Measurements from ENCODE around the gene NTRK3. TPM values are rescaled to one million over a fixed set of nuclear protein-coding genes. Genes with fewer than 3 reads are reported as not detected.

Gene NTRK3
- total RNA-seq, 6 experiments from 2014 or later, result 0.35 to 0.75 (median 0.46) TPM

DNA sequence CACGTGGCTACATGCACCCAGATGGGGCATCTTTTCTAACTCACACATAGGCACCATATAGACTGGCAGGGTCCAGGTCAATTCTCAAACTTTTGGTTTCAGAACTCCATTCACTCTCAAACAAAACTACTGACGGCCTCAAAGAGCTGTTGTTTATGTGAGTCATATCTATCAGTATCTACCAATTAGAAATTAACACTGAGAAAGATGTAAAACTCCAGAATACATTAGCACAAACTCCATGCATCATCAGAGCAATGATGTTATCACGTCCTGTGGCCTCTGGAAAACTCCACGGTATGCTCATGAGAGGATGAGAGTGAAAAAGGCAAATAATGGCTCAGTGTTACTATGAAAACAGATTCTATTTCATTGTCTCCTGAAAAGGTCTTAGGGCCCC lies 116.1 kb downstream of the NTRK3 start:
- 24% methylated on average over 4 of the region's 4 CpGs for WGBS (ENCODE audit: insufficient coverage, low coverage, low lambda C conversion rate, missing lambda C conversion rate)
- Histone ChIP-seq H3K36me3 (no peaks in the 10 kb centered on the region), H3K4me3 (no peak overlapping the region), H3K27me3 (no peaks in the 10 kb centered on the region), H3K27ac (no peak overlapping the region), H3K4me1 (no peaks in the 10 kb centered on the region), H3K9me3 (no peaks in the 10 kb centered on the region)
- TF ChIP-seq, protein P1, sequence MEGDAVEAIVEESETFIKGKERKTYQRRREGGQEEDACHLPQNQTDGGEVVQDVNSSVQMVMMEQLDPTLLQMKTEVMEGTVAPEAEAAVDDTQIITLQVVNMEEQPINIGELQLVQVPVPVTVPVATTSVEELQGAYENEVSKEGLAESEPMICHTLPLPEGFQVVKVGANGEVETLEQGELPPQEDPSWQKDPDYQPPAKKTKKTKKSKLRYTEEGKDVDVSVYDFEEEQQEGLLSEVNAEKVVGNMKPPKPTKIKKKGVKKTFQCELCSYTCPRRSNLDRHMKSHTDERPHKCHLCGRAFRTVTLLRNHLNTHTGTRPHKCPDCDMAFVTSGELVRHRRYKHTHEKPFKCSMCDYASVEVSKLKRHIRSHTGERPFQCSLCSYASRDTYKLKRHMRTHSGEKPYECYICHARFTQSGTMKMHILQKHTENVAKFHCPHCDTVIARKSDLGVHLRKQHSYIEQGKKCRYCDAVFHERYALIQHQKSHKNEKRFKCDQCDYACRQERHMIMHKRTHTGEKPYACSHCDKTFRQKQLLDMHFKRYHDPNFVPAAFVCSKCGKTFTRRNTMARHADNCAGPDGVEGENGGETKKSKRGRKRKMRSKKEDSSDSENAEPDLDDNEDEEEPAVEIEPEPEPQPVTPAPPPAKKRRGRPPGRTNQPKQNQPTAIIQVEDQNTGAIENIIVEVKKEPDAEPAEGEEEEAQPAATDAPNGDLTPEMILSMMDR (IDR thresholded peaks at IDR 0.05), result no peak
- no peak for TF ChIP-seq POLR2A (IDR thresholded peaks at IDR 0.05)
- intact Hi-C loops (cut with DNase I), result no loop called here
- no peak for ATAC-seq
- DNase-seq, result no peak

DNA sequence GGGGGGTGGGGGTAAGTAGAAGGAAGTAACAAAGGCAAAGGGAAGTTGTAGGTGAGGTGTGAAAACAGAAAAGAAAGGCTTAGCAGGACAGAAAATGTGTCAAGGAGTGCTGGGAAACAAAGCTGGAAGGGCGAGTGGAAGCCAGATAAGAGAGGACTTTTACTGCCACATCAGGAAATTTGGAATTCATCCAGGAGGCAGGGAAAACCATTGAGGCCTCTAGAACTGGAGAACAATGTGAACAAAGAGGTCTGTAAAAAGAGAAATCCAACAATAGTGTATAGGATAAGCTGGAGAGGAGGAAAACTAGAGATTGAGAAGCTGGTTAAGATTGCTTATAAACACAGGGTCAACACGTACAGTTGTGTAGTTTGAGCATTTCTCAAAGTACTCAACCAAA lies 116.6 kb downstream of the NTRK3 start:
- Histone ChIP-seq H3K27ac (no peak overlapping the region), H3K36me3 (no peaks in the 10 kb centered on the region), H3K9me3 (no peaks in the 10 kb centered on the region), H3K4me3 (no peak overlapping the region), H3K4me1 (no peaks in the 10 kb centered on the region), H3K27me3 (no peaks in the 10 kb centered on the region)
- TF ChIP-seq POLR2A (IDR thresholded peaks at IDR 0.05), result no peak
- TF ChIP-seq, protein P1 (IDR thresholded peaks at IDR 0.05), result no peak
- intact Hi-C loops (cut with DNase I), result no loop called here
- ATAC-seq (no peak), DNase-seq (no peak)
- 51% methylated on average over 2 of the region's 2 CpGs for WGBS (ENCODE audit: insufficient coverage, low coverage, low lambda C conversion rate, missing lambda C conversion rate)

DNA sequence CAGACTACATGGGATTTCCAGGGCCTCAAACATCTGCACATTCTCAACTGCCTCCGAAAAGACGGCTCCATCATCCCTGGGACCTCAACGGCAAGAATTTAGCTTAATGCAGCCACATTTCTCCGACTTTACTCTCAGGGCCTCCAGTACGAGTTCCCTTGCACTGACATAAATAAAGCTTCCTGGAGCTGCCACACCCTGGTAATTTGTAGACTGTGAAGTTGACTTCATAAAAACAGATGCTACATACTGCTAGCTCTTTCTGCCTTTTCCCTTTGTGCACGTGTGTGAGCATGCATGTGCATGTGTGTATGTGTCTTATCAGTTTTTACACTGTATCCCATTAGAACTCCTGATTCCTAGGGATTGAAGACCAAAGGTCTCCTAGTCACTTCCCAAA lies 122.7 kb downstream of the NTRK3 start:
- H3K27ac ChIP-seq, result no peak overlapping the region
- H3K4me1 ChIP-seq, result no peaks in the 10 kb centered on the region
- intact Hi-C loops (cut with DNase I), result no loop called here
- 62% methylated on average over 6 of the region's 6 CpGs for WGBS (ENCODE audit: insufficient coverage, low coverage, low lambda C conversion rate, missing lambda C conversion rate)
- TF ChIP-seq, protein P1 (IDR thresholded peaks at IDR 0.05), result no peak
- no peak for TF ChIP-seq POLR2A (IDR thresholded peaks at IDR 0.05)
- H3K36me3 ChIP-seq, result no peaks in the 10 kb centered on the region
- H3K9me3 ChIP-seq, result no peaks in the 10 kb centered on the region
- H3K4me3 ChIP-seq, result no peak overlapping the region
- DNase-seq (no peak), ATAC-seq (no peak)
- H3K27me3 ChIP-seq, result no peaks in the 10 kb centered on the region

- H3K27ac ChIP-seq, result no peak overlapping the region
- no peak for TF ChIP-seq POLR2A (IDR thresholded peaks at IDR 0.05)
- TF ChIP-seq, protein P1 (IDR thresholded peaks at IDR 0.05), result no peak
- H3K36me3 ChIP-seq, result no peaks in the 10 kb centered on the region
- no peak overlapping the region for H3K4me3 ChIP-seq
- intact Hi-C loops (cut with DNase I), result no loop called here
- DNase-seq (no peak), ATAC-seq (no peak)
- H3K9me3 ChIP-seq, result no peaks in the 10 kb centered on the region
- H3K27me3 ChIP-seq, result no peaks in the 10 kb centered on the region
- 56% methylated on average over 4 of the region's 4 CpGs for WGBS (ENCODE audit: insufficient coverage, low coverage, low lambda C conversion rate, missing lambda C conversion rate)
- no peaks in the 10 kb centered on the region for H3K4me1 ChIP-seq
Observed at GRCh38 chr15:88132499-88132898, 124.0 kb downstream of the NTRK3 start.

DNA sequence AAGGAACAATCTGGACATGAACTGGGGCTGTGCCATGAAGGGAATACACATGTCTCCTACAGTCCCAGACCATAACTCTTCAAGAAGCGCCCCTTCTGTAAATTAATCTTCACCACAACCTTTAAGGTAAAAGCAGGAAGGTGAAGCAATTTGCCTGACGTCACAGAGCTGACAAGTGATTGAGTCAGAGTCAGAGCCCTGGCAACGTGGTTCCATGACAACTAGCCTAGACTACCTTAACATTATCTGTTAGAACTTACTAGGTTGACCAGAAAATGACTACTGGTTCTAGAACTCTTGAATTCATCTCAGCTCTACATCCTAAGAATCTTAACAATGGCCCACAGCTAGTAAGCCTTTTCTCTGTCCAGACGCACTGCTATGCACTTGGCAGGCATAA lies 124.6 kb downstream of the NTRK3 start:
- intact Hi-C loops (cut with DNase I), result no loop called here
- DNase-seq, result no peak
- H3K27ac ChIP-seq, result no peak overlapping the region
- no peak for ATAC-seq
- no peaks in the 10 kb centered on the region for H3K27me3 ChIP-seq
- no peak overlapping the region for H3K4me3 ChIP-seq
- no peaks in the 10 kb centered on the region for H3K9me3 ChIP-seq
- TF ChIP-seq POLR2A (IDR thresholded peaks at IDR 0.05), result no peak
- TF ChIP-seq, protein P1 (IDR thresholded peaks at IDR 0.05), result no peak
- H3K36me3 ChIP-seq, result no peaks in the 10 kb centered on the region
- 53% methylated on average over 2 of the region's 4 CpGs for WGBS (ENCODE audit: insufficient coverage, low coverage, low lambda C conversion rate, missing lambda C conversion rate)
- H3K4me1 ChIP-seq, result no peaks in the 10 kb centered on the region
